ENCODE results near the gene TBC1D19.

The TBC1D19 gene

DNA sequence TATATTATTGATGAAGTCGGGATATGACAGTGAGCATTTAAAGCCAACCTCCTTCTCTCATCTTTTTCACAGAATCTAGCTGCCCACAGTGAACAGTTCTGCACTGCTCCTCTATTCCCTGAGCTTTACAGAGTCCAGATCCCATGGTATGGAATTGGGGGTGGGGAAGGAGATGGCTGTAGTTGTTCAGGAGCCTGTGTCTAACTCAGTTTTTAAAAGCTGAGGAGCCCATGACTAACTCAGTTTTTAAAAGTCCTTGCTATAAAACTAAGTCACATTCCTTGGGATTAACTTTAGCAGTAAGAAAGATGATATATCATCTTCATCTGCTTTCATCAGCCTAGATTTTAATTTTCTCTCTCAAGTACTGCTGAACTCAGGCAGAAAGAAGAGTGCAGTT, 180.3 kb downstream of the TBC1D19 start:
- no peak overlapping the region for H3K27ac ChIP-seq
- TF ChIP-seq, protein P1, sequence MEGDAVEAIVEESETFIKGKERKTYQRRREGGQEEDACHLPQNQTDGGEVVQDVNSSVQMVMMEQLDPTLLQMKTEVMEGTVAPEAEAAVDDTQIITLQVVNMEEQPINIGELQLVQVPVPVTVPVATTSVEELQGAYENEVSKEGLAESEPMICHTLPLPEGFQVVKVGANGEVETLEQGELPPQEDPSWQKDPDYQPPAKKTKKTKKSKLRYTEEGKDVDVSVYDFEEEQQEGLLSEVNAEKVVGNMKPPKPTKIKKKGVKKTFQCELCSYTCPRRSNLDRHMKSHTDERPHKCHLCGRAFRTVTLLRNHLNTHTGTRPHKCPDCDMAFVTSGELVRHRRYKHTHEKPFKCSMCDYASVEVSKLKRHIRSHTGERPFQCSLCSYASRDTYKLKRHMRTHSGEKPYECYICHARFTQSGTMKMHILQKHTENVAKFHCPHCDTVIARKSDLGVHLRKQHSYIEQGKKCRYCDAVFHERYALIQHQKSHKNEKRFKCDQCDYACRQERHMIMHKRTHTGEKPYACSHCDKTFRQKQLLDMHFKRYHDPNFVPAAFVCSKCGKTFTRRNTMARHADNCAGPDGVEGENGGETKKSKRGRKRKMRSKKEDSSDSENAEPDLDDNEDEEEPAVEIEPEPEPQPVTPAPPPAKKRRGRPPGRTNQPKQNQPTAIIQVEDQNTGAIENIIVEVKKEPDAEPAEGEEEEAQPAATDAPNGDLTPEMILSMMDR (conservative IDR thresholded peaks at IDR 0.05): no peak

DNA sequence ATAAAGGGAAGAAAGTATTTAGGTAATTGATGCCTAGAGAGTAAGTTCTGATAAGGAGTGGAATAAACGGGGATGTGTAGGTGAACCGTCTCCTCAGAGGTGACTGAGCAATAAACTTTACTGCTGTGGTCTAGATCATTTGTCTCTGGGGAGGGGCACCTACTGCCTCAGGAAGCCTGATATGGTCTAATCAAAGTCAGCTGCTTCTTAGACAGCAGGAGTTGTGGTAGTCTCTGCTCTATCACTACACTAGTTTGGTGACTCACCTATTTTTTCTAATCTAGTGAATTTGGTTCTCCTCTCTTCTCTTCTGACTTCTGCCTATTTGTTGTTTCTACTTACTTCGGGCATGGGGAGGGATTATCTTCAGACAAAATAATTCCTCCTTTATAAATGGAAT, 181.6 kb downstream of the TBC1D19 start:
- TF ChIP-seq, protein P1 (conservative IDR thresholded peaks at IDR 0.05): no peak
- no peak overlapping the region for H3K27ac ChIP-seq

DNA sequence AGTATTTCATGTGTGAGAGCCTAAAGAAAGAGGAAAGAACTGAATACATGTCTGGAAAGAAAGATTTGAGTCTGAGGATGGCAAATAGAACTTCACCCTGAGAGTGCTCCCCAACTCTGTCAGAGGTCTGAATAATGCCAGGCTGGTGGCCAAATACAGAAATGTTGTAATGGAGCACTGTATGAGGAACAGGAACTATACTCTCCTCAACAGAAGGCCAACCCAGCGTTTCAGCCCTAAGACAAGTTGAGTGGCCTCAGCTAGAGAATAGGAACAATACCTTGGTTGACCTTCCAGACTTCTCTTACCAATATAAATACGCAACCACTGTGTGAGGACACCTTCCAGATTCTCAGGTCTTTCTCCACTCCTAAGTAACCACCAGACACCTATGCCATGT, 182.3 kb downstream of the TBC1D19 start:
- TF ChIP-seq, protein P1 (conservative IDR thresholded peaks at IDR 0.05): no peak
- H3K27ac ChIP-seq: no peak overlapping the region

DNA sequence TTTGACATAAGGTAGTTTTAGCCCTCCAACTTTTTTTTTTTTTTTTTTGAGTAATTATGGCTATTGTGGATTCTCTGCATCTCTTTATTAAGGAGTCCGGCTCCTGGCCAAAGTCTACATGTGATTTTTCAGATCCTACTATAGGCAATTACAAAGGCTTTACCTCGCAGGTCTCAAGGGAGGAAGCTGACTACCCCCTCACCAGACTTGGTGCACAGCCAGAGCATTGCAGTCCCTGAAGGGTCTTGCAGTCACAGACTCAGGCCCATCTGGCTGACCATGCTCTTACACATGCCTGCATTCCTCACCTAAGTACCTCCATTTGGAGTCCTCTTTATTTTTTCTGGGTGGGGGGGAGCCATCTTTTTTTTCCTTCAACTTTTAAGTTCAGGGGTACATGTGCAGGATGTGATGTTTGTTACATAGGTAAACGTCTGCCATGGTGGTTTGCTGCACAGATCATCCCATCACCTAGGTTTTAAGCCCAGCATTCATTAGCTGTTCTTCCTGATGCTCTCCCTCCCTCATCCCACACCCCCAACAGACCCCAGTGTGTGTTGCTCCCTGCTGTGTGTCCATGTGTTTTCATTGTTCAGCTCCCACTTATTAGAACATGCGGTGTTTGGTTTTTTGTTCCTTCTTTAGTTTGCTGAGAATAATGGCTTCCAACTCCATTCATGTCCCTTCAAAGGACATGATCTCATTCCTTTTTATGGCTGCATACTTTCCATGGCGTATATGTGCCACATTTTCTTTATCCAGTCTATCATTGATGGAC, 188.4 kb downstream of the TBC1D19 start:
- TF ChIP-seq, protein P1 (conservative IDR thresholded peaks at IDR 0.05): no peak
- no peak overlapping the region for H3K27ac ChIP-seq

GRCh38 chr4:26779224-26779623, 195.3 kb downstream of the TBC1D19 start:
- TF ChIP-seq, protein P1 (conservative IDR thresholded peaks at IDR 0.05): no peak
- no peak overlapping the region for H3K27ac ChIP-seq

GRCh38 chr4:26779674-26780073, 195.8 kb downstream of the TBC1D19 start:
- H3K27ac ChIP-seq: no peak overlapping the region
- TF ChIP-seq, protein P1 (conservative IDR thresholded peaks at IDR 0.05): no peak

DNA sequence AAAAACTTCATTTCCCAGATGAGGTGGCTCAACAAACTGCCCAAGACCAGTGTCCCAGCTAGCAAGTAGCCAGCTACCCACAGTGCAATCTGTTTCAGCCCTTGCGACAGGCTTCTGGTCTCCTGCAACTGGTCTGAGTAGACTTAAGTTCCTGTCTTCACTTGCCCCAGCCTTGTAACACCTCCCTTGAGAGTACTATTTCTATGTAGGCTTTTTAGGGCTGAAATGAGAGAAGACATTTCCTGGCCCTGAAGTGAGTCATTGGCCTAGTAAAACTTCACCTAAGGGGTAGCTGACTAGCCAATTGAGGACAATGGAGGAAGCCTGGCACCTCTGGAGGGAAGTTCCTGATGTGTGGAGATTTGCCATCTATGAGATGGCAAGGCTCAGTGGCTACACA, 196.7 kb downstream of the TBC1D19 start:
- no peak overlapping the region for H3K27ac ChIP-seq
- TF ChIP-seq, protein P1 (conservative IDR thresholded peaks at IDR 0.05): no peak
